ENCODE results near the gene MINAR1.
"Not testable (repeated sequence)": the region's sequence is repeated elsewhere in the genome, so short reads cannot be mapped to it uniquely, and the experiment has no call there.

The MINAR1 gene, protein sequence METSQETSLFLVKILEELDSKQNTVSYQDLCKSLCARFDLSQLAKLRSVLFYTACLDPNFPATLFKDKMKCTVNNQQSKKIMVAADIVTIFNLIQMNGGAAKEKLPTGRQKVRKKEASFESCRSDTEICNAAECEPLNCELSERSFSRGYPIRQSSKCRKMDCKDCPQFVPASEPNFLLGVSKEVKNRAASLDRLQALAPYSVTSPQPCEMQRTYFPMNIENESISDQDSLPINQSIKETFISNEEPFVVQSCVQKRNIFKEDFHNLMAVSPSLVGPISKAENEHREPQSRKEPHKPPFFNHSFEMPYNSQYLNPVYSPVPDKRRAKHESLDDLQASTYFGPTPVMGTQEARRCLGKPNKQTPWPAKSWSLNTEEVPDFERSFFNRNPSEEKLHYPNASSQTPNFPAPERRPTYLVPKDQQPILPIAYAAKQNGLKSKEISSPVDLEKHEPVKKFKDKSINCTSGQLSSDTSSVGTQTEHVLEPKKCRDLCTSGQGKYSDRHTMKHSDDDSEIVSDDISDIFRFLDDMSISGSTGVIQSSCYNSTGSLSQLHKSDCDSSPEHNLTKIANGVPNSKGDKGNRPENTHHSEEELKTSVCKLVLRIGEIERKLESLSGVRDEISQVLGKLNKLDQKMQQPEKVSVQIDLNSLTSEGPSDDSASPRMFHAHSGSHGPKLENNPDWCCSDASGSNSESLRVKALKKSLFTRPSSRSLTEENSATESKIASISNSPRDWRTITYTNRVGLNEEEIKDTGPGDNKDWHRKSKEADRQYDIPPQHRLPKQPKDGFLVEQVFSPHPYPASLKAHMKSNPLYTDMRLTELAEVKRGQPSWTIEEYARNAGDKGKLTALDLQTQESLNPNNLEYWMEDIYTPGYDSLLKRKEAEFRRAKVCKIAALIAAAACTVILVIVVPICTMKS

DNA sequence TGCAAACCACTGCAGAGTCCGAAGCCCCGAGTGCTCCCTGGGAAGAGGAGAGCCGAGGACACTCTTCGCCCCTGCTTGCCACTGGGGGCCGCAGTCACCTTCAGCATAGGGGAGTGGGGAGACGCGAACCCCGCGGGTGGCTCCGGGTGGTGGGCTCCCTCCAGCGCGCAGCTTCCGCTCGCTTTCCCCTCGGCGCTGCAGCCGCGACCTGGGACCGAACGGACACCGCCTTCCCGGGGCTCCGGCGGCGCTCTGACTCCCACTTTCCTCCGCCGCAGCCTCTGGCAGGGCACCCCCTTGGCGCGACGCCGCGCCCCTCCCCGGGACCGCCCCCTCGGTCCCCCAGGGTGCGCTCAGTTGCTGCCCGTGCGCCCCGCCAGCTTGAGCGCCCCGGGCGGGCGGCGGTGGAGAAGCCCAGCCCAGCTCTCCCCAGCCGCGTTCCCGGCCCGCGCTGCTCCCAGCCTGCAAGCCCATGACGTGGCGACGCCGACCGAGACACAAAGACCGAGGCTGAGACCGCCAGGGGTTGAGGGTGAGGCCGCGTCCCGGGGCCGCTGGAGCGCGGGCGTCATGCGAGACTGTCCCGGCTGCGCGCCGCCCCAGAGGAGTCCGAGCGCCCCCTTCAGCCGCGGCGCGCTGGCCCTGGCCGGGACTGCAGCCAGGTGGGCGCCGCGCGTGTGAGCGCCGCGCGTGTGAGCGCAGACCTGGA is at the start of gene MINAR1:
MINAR1 (plus strand) TSS at position 701 of the 709 bp plus-strand sequence. CDS start 23,812 bp downstream, outside the sequence.
- DNase-seq (ENCODE audit: low read depth in 2 of 2) = peak; percentile 14 to 23

DNA sequence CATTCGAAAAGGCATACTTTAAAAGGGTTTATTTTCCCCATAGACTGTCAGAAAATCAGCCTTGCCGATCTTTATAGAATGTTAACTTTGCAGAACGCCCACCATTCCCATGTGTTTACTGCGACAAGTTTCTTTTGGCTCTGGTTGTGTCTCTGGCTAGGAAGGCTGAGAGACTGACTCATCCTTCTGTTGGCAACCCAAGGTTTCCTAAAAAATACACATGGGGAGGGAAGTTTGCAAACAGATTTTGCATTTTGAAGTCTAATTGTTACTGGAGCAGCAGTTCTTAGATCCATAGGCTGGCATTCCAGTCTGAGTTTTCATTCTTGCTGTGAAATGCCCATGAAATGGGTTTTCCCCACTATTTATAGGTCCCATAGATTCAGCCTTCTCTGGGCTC is 37.9 kb upstream of the MINAR1 start:
- DNase-seq (ENCODE audit: low read depth in 2 of 2) = no peak

DNA sequence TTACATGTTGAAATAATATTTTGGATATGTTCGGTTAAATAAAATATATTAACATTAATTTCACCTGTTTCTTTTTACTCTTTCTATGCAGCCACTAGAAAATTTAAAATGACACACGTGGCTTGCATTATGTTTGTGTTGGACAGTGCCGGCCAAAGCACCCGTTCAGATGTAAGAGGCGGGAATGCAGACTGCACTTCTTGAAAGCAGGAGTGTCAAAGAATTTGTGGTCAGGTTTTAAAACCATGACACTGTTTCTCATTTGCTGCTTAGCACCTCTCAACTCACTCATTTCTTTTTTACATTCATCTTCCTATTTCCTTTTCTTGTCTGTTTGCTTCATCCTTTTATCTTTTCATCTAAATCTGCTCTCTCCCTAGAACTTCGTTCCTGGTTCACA is 35.3 kb upstream of the MINAR1 start:
- no peak for DNase-seq (ENCODE audit: low read depth in 2 of 2)

DNA sequence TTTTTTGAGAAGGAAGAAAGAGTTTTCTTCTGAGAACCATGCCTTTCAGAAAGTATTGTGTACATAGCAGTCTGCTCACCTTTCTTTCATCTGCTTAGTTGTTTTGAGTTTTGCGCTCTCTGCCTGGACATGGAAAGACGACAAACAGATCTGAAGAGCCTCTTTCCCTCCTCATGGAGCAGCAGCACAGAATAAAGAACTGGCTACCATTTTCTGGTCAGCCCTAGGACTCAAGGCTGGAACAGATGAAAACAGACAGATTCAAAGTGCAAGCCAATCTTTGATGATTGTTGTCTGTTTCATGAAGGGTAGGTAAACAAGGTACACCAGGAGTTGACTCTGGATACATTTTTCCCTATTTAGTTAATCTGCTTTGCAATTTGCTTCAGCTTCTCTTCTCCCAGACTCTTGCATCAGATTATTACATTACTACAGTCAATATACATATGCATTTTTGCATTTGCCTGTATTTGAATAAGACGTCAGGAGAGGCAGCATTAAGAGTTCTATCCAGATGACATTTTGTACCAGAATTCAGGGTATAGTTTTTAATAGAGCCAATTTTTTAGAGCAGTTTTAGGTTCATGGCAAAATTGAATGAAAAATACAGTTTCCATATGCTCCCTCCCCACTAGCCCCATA is 34.7 kb upstream of the MINAR1 start:
- DNase-seq (ENCODE audit: low read depth in 2 of 2) = no peak

DNA sequence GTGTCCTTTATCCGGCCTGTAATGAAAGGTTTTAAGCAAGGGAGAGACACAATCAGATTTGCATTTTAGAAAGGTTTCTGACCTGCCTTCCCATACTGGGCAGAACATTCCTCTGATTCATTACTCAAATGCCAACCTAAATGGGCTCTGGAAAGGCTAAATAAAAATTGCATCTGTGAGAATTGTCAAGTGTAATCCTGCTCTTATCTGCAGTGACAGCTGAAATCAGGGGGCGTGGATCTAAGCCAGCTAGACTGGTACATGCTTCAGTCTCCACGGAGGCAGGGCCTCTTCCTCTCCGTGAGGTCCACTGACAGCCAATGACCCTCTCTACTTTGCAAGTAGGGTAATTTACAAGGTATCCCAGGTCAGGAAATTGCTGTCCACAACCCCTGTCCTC is 32.5 kb upstream of the MINAR1 start:
- DNase-seq (ENCODE audit: low read depth in 2 of 2) = no peak

DNA sequence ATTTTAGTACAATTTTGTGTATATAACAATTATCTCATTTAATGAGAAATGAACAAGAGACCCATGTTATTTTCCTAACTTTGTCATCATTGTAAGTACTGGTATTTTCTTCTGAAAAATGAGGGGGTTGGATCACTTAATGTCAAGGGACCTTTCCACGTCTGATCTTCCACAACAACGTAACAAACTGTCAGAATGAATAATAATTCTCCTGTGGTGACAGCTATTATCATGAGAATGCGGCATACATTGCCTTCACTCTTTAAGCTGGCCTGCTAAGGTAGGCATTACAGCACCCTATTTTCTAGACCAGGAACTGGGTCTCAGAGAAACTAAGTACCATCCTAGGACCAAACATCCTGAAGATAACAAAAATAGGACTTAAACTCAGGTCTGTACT is 31.5 kb upstream of the MINAR1 start:
- no peak for DNase-seq (ENCODE audit: low read depth in 2 of 2)

DNA sequence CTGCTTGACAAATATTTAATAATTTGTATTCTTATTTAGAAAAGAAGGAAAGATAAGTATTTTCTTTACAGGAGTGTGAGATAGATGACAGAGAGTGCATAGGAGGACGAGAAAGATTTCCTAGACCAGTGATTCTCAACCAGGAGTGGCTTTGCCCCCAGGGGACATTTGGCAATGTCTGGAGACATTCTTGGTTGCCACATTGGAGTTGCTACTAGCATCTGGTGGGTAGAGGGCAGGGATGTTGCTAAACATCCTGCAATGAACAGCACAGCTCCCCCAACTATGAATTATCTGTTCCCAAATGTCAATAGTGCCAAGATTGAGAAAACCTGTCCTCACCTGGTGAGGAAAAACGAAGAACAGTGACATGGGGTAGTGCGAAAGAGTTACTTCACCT is 30.8 kb upstream of the MINAR1 start:
- no peak for DNase-seq (ENCODE audit: low read depth in 2 of 2)

DNA sequence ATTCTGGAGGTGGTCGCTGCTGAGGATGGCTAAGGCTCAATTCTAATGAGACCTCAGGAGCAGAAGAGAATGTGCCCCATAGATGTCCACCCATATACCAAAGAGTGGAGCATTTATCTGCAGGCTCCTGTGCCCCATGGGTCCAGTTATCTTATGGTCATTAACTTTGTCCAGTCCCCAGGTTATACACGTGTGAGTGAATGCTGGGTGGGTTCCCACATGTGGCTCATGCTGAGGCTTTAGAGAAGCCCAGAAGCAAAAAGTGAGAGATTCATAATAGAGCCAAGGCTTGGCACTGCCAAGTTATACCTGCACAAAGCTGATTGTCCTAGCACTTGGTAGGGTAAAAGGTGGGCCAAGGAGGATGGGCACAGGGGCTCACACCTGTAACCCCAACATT is 30.0 kb upstream of the MINAR1 start:
- no peak for DNase-seq (ENCODE audit: low read depth in 2 of 2)

DNA sequence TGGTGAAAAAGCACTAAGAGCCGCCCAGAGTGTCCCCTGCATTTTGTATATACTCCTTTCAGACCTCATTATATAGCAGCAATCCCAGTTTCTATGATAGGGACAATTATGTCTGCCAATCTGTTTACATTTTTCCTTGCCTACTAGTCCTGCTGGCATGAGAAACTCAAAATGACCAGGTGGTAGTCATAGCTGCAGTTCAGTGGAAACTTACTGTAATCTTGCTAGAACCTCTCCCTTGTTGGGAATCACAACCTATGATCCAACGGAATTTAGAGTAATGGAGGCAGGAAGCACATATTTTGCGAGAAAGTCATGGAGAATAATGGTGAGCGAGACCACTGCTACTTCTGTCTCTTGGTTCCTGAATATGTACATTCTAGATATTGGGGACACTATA is 28.6 kb upstream of the MINAR1 start:
- DNase-seq (ENCODE audit: low read depth in 2 of 2) = no peak

DNA sequence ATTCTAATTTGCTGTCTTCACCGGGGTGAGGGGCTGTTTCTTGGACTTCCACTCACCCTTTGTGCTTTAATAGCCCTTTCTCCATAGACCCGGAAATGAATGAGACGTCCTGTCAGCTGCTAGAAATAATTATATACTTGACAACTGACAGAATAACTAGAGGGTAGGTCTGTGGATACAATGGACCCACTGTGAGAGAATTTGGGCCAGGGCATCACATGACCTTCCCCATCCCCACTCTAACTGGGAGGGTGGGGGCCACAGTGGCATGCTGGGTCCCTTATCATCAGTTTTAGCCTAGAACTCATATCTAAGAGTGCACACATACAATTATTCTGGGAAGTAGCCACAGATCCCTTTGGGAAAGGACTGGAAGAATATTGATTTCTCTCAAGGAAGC is 25.9 kb upstream of the MINAR1 start:
- no peak for DNase-seq (ENCODE audit: low read depth in 2 of 2)

DNA sequence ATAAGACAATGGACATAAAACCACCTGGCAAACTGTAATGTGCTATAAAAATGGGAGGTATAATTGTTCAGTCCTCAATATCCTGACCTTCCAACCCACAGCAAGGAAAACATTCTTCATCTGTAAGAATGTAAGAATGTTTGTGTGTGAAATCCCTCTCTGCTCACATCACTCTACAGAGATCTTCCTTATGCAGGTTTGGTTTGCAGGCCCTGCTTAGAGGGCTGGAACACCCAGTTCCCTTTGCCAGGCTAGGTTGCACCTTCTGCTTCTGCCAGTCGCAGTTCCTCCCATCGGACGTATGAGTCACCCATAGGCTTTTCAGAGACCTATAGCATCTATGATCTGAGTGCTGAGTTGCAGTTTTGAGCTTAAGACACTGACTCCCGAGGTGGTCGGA is 24.1 kb upstream of the MINAR1 start:
- DNase-seq (ENCODE audit: low read depth in 2 of 2) = no peak

DNA sequence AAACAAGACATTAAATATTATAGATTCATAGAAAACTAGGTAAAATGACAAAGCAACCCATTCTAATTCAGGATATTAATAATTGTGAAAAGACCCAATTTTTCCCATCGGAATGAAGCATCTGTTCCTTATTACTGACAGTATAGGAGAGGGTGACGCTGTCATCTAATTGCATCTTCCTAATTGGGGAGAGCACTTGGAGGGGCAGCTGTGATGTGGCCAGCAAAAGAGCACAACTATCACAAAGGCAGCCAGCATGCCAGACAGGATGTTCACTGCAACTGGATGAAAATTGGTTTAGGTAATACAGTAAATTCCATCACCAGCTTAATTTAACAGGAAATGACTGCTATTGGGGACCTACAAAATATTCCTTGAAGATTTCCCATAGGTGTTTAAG is 21.9 kb upstream of the MINAR1 start:
- no peak for DNase-seq (ENCODE audit: low read depth in 2 of 2)

DNA sequence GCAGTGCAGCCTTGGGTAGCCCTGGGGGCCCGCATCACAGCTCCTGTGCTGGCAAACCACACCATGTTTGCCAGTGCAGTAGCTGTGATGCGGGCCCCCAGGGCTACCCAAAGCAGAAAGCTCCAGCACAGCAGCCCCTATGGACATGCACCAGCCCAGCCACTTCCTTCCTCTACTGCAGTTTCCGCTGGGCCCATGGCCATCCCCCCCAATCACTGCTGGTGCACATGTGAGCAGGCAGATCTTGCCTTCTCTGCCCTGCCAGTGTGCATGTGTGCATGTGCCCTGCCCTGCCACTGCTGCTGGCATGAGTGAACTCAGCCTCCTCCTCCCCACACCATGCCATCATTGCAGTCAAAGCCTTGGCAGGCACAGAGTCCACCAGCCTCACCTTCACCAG is 20.1 kb upstream of the MINAR1 start:
- DNase-seq (ENCODE audit: low read depth in 2 of 2) = no peak

DNA sequence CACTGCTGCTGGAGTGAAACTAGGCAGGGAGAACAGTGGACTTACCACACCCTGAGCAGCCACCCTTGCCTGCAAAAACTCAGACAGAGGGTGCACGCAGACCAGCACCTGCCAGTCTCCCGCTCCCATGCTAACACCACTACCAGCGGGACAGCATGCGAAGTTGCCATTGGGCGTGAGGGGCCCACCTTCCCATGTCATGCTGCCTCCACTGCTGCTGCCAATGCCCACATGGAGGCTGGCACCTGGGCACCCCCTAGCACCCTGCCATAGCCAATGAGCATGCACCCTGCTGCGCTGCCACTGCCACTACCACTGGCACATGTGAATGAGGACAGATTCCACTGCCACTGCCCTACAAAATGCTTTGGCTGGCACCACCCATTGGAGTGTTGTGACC is 19.7 kb upstream of the MINAR1 start:
- no peak for DNase-seq (ENCODE audit: low read depth in 2 of 2)

DNA sequence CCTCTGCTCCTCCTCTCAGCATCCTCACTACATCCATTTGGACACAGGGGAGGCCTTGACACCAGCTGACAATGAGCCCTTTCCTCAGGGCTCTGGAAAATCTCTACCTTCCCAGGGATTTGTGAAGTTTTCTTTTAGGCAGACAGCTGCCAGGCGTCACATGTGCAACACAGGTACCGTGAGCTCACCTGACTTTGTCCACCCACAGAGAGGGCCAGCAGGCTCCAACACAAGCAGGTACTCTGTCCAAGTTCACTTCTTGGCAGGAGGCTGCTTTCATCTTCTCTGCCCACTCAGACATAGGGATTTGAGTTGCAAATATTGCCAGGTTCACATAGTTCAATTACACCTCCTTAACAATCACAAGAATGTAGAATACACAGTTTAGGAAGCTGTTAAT is 15.3 kb upstream of the MINAR1 start:
- DNase-seq (ENCODE audit: low read depth in 2 of 2) = no peak

DNA sequence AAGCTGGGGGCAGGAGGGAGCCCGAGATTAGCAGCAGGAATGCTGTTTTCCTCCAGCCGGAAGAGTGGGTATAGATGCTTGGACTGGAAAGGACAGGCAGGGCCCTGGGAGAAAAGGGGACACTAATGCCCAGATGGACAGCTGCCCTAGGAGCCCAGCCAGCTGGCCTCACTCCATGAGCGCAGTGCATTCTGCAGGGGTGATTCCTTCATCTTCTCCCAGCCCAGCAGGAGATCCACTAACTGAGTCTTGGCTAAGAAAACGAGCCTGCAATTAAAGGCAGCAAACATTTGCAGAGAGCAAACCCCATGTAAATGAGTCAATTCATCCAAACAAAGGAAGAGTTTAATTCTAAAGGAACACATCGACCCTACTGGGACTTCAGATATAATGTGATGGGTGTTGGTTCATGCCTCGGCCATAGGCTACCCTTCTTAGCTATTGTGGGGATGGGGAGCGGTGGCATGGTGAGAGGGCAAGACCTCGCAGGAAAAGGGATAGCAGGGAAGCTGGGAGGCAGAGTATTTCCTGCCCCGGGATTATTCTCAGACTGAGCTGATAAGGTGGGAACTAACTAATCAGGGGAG is 13.3 kb upstream of the MINAR1 start:
- DNase-seq (ENCODE audit: low read depth in 2 of 2) = no peak

DNA sequence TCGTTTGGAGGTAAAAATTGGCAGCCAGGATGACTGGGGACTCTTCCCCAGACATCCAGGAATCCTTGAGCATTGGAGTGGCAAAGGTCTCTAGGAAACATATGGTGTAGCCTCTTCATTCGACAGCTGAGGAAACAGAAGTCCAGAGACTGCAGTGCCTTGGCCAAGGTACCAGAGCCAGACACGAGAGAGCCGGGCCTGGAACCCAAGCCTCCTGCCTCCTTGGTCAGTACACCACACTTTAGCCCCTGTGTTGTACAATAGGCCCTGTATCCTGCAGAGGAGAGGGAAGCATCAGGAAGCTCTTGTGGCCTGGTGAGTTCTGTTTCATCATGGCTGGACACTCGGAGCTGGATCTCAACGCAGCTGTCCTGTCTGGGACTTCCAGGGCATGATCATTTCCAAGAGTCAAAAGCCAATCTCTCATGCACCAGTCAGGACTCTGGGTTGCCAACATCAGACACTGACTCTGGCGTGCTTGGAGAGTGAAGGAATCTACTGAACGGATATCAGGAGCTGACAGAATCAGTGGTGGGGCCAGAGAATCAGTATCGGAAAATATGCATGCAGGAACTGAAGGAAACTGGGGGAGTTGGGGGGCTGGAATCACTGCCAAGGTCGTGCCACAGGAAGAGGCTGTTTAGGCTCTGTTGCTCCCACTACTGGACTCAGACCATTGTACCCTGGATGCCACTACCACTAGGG is 6.4 kb upstream of the MINAR1 start:
- no peak for DNase-seq (ENCODE audit: low read depth in 2 of 2)

DNA sequence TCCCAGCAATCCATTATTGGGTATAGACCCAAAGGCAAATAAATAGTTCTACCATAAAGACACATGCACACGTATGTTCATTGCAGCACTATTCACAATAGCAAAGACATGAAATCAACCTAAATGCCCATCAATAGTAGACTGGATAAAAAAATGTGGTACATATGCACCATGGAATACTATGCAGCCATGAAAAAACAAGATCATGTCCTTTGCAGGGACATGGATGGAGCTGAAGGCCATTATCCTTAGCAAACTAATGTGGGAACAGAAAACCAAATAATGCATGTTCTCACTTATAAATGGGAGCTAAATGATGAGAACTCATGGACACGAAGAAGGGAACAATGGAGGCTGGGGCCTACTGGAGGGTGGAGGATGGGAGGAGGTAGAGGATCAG is 5.2 kb upstream of the MINAR1 start:
- not testable (repeated sequence) for DNase-seq (ENCODE audit: low read depth in 2 of 2)

DNA sequence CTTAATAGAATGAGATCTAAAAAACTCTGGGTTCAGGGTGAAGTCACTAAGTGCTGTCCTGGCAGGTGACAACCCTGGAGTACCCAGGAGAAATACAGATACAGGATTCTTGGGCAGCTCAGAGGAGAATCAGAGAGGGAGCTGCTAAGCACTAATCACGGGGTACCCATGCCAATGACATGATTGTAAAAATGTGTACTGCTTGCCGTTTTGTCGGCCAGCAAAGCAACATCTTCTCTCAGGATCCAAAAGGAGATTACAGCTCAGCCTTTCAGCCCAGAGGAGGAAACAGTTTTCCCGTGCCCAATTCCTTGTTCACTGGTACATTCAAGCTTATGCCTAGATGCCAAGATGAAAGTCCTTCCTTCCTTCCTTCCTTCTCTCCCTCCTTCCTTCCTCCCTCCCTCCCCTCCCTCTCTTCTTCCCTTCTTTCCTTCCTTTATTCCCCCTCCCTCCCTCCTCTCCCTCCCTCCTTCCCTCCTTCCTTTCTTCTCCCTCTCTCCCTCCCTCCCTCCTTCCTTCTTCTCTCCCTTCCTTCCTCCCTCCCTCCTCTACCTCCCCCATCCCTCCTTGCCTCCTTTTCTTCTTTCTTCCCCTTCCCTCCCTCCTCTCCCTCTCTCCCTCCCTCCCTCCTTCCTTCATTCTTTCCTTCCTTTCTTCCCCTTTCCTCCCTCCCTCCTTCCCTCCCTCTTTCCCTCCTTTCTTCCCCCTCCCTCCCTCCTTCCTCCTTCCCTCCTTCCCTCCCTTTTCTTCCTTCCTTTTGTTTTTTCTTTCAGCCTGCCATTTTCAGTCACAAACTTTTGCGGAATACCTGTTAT is 4.1 kb upstream of the MINAR1 start:
- DNase-seq (ENCODE audit: low read depth in 2 of 2) = no peak
